AG09309 (cell line): ENCODE data around the gene HRH3.

Experiments
- DNase-seq: peaks from one replicate; pipeline ENCODE4 v3.0.0-alpha.2; 2010; ENCODE audit warnings: low read depth
- H3K4me3 ChIP-seq: 2 replicates; pipeline ENCODE4 v1.5.1; 2011; ENCODE audit warnings: mild to moderate bottlenecking, low read depth, low read length, moderate library complexity; ENCODE audit not compliant: control insufficient read depth
- CTCF ChIP-seq: IDR thresholded peaks from 2 replicates; pipeline ENCODE4 v1.5.1; 2011; ENCODE audit warnings: mild to moderate bottlenecking, low read depth, low read length, inconsistent platforms; ENCODE audit not compliant: insufficient read depth, control insufficient read depth; ENCODE audit errors: missing control alignments

Gene HRH3

GRCh38 chr20:62208061-62208794 lies 11.8 kb downstream of the HRH3 start:
- DNase-seq = no peak
- TF ChIP-seq CTCF = no peak
- no peak overlapping the region for H3K4me3 ChIP-seq

- DNase-seq = no peak
- no peak for TF ChIP-seq CTCF
- H3K4me3 ChIP-seq = no peak overlapping the region
These were observed 13.7 kb downstream of the HRH3 start for GRCh38 chr20:62206388-62206775.

- no peak for TF ChIP-seq CTCF
- DNase-seq = no peak
- no peak overlapping the region for H3K4me3 ChIP-seq
These were observed 14.3 kb downstream of the HRH3 start for GRCh38 chr20:62205618-62206387.

GRCh38 chr20:62203378-62204030 lies 16.6 kb downstream of the HRH3 start:
- TF ChIP-seq CTCF = no peak
- no peak overlapping the region for H3K4me3 ChIP-seq
- DNase-seq = no peak

GRCh38 chr20:62202676-62203377 lies 17.3 kb downstream of the HRH3 start:
- no peak for TF ChIP-seq CTCF
- H3K4me3 ChIP-seq = no peak overlapping the region
- DNase-seq = no peak

- no peak for DNase-seq
- no peak for TF ChIP-seq CTCF
- H3K4me3 ChIP-seq = no peak overlapping the region
These were observed 18.0 kb downstream of the HRH3 start for GRCh38 chr20:62202083-62202395.
